Measurements from ENCODE around the gene OR9Q1.
"Not testable (repeated sequence)": the region's sequence is repeated elsewhere in the genome, so short reads cannot be mapped to it uniquely, and the experiment has no call there.

DNA sequence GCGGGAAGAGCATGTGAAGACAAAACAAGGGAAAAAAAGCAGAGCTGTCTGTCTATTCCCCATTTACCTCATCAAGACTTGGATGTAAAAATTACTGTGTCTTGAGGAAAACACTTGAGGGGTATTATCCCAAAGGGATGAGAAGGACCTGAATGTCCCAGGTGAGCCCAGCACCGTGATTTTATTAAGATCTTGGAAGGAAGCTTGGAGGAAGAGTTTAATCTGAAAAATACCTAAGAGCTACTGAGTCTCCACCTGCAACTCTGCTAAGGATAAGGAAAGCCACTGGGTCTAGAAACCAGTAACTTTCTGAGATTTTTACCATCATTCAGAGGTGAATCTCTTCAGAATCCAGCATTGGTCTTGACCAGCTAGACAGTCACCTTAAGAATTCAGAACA is 188.7 kb downstream of the OR9Q1 start, which contains the start of gene OR1S1:
- not testable (repeated sequence) for TF ChIP-seq POLR2A, CTCF (IDR thresholded peaks at IDR 0.05)
